ENCODE results near the gene PTPRN2.

GRCh38 chr7:157723205-157723604 lies 864.4 kb downstream of the PTPRN2 start:
- TF ChIP-seq CTCF (IDR thresholded peaks at IDR 0.05) (no peak), TCF7L2 (IDR thresholded peaks at IDR 0.05; ENCODE audit: low read depth, low read length) (no peak), POLR2AphosphoS5 (IDR thresholded peaks at IDR 0.05; ENCODE audit: low read depth, low read length) (no peak), REST (IDR thresholded peaks at IDR 0.05; ENCODE audit: insufficient read depth in 1 of 2, low read depth in 2 of 2, low read length in 1 of 2) (no peak), SIN3A (IDR thresholded peaks at IDR 0.05; ENCODE audit: borderline replicate concordance, insufficient read depth, low read depth, low read length) (no peak)
